Measurements from ENCODE around the gene SLC22A6.

- TF ChIP-seq POLR2A (IDR thresholded peaks at IDR 0.05; ENCODE audit: low read length) (no peak), GATA1 (IDR thresholded peaks at IDR 0.05; ENCODE audit: low read depth, low read length) (no peak)
Measured at GRCh38 chr11:62948765-62949320, 35.9 kb downstream of the SLC22A6 start.

Data from erythroblast (primary cell).